GM12878 (cell line): ENCODE measurements around the gene HSPB1.

Experiments
- CTCF ChIP-seq, 3 experiments: IDR thresholded peaks in 2 of 3; conservative IDR thresholded peaks in 1 of 3; 2 replicates each; pipeline ENCODE4 v1.5.1; 2011; ENCODE audit warnings: low read depth in 3 of 3, low read length in 3 of 3, mild to moderate bottlenecking in 3 of 3, control low read depth in 2 of 3, moderate library complexity in 2 of 3, inconsistent platforms in 1 of 3, mixed read lengths in 1 of 3; ENCODE audit not compliant: control insufficient read depth in 2 of 3, insufficient read depth in 1 of 3; ENCODE audit errors: extremely low read depth in 1 of 3
- EP300 ChIP-seq, 2 experiments: fragments of 150-350 bp in 1 of 2; IDR thresholded peaks; 2 replicates each; pipeline ENCODE4 v1.6.1; 2011 to 2012; ENCODE audit warnings: low read depth in 2 of 2, low read length in 2 of 2, borderline replicate concordance in 1 of 2, improper control_type of control experiment in 1 of 2, inconsistent platforms in 1 of 2; ENCODE audit not compliant: control insufficient read depth in 1 of 2
- IRF5 ChIP-seq: fragments of 450-650 bp; IDR thresholded peaks from 2 replicates; pipeline ENCODE4 v1.6.1; 2017; ENCODE audit warnings: borderline replicate concordance
- POLR2A ChIP-seq: IDR thresholded peaks from 2 replicates; pipeline ENCODE4 v1.6.1; 2011; ENCODE audit warnings: low read depth, mild to moderate bottlenecking, low read length
- TAF1 ChIP-seq: IDR thresholded peaks from 2 replicates; pipeline ENCODE4 v1.6.1; 2011; ENCODE audit warnings: mild to moderate bottlenecking, low read depth, low read length, borderline replicate concordance
- ZNF274 ChIP-seq: IDR thresholded peaks from one replicate; pipeline ENCODE4 v1.8.0; 2011; ENCODE audit not compliant: insufficient read length, insufficient read depth
- ZNF592 ChIP-seq: fragments of 450-650 bp; IDR thresholded peaks from 2 replicates; pipeline ENCODE4 v1.6.1; 2017; ENCODE audit warnings: mild to moderate bottlenecking, moderate library complexity
- TF ChIP-seq, protein P1 (sequence below): fragments of 450-650 bp; IDR thresholded peaks from 2 replicates; pipeline ENCODE4 v1.6.1; 2016; ENCODE audit warnings: mild to moderate bottlenecking

GRCh38 chr7:76273503-76273902, 29.0 kb upstream of the HSPB1 start:
- TF ChIP-seq ZNF274 = no peak
- no peak for TF ChIP-seq TAF1
- TF ChIP-seq POLR2A = no peak
- TF ChIP-seq ZNF592 = no peak
- no peak for TF ChIP-seq IRF5
- TF ChIP-seq EP300 (IDR thresholded peaks at IDR 0.05; ENCODE audit: borderline replicate concordance in 1 of 2, control insufficient read depth in 1 of 2, low read depth in 2 of 2, low read length in 2 of 2) = no peak
- TF ChIP-seq CTCF (IDR thresholded peaks at IDR 0.05 in 2 of 3, conservative IDR thresholded peaks at IDR 0.05 in 1 of 3; ENCODE audit: control insufficient read depth in 2 of 3, extremely low read depth in 1 of 3, insufficient read depth in 1 of 3, low read depth in 3 of 3, low read length in 3 of 3) = no peak
- TF ChIP-seq, protein P1, sequence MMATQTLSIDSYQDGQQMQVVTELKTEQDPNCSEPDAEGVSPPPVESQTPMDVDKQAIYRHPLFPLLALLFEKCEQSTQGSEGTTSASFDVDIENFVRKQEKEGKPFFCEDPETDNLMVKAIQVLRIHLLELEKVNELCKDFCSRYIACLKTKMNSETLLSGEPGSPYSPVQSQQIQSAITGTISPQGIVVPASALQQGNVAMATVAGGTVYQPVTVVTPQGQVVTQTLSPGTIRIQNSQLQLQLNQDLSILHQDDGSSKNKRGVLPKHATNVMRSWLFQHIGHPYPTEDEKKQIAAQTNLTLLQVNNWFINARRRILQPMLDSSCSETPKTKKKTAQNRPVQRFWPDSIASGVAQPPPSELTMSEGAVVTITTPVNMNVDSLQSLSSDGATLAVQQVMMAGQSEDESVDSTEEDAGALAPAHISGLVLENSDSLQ = no peak
